ENCODE measurements around the gene LPP. TPM values are rescaled to one million over a fixed set of nuclear protein-coding genes. Genes with fewer than 3 reads are reported as not detected.
A peak's percentile ranks its signal among the peaks of the same experiment; 100 is the strongest.
"Not testable (repeated sequence)": the region's sequence is repeated elsewhere in the genome, so short reads cannot be mapped to it uniquely, and the experiment has no call there.

The LPP gene
- total RNA-seq, 6 experiments from 2014 or later = 41.5 to 90.5 (median 69.5) TPM

DNA sequence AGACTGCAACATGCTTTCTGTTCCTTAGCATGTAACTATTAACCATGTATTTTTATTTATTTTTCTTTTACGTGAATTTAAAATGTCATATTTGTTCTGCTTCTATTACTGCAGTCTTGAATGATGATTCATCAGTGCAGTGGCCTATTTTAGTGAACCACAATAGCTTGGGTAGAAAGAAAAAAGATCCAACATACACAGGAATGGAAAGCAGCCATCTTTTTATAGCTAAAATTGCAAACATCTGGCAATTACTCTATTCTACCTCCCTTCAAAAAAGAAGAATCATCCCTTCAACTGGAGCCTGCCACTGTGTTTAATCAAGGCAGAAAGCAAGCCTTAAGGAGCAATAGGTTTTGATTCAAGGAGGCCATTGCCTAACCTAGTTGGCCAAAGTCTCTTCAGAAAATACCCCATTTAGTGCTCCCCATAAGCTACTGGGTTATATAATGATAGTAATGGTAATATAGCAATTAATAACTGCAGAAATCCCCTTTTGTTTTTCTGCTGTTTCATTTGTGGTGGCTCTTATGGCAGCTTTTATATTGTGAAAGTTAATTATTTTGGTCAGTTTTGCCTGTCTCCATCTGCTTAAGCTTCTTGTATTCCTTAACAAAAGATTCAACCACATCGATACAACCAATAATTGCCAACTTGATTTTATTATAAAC is 267.3 kb downstream of the LPP start:
- peaks cover 0 to 7% (median 0%) of the 10 kb centered on the region in 4 donors for H3K4me1 ChIP-seq
- DNase-seq = no peak
- ATAC-seq = peak in 1 of 4 donors; percentile 57
- H3K27me3 ChIP-seq = no peaks in the 10 kb centered on the region
- no peaks in the 10 kb centered on the region for H3K9me3 ChIP-seq
- no peak overlapping the region for H3K27ac ChIP-seq
- no peak for TF ChIP-seq POLR2A (IDR thresholded peaks at IDR 0.05)
- H3K4me3 ChIP-seq = no peak overlapping the region
- no peaks in the 10 kb centered on the region for H3K36me3 ChIP-seq
- WGBS (ENCODE audit: insufficient coverage, low coverage, low lambda C conversion rate, missing lambda C conversion rate) = 48% methylated on average over 2 of the region's 2 CpGs
- intact Hi-C loops (cut with DNase I) = no loop called here

- H3K36me3 ChIP-seq = no peaks in the 10 kb centered on the region
- H3K4me3 ChIP-seq = no peak overlapping the region
- 64% methylated on average over 6 of the region's 6 CpGs for WGBS (ENCODE audit: insufficient coverage, low coverage, low lambda C conversion rate, missing lambda C conversion rate)
- no peaks in the 10 kb centered on the region for H3K27me3 ChIP-seq
- no peak overlapping the region for H3K27ac ChIP-seq
- H3K9me3 ChIP-seq = no peaks in the 10 kb centered on the region
- TF ChIP-seq, protein P1, sequence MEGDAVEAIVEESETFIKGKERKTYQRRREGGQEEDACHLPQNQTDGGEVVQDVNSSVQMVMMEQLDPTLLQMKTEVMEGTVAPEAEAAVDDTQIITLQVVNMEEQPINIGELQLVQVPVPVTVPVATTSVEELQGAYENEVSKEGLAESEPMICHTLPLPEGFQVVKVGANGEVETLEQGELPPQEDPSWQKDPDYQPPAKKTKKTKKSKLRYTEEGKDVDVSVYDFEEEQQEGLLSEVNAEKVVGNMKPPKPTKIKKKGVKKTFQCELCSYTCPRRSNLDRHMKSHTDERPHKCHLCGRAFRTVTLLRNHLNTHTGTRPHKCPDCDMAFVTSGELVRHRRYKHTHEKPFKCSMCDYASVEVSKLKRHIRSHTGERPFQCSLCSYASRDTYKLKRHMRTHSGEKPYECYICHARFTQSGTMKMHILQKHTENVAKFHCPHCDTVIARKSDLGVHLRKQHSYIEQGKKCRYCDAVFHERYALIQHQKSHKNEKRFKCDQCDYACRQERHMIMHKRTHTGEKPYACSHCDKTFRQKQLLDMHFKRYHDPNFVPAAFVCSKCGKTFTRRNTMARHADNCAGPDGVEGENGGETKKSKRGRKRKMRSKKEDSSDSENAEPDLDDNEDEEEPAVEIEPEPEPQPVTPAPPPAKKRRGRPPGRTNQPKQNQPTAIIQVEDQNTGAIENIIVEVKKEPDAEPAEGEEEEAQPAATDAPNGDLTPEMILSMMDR (IDR thresholded peaks at IDR 0.05) = no peak
- no peak for TF ChIP-seq POLR2A (IDR thresholded peaks at IDR 0.05)
- intact Hi-C loops (cut with DNase I) = no loop called here
- ATAC-seq = peak; percentile 54 to 85 (median 74)
- no peak for DNase-seq
- H3K4me1 ChIP-seq = peaks cover 0 to 7% (median 0%) of the 10 kb centered on the region in 4 donors
Observed at GRCh38 chr3:188421836-188422540, 268.0 kb downstream of the LPP start.

DNA sequence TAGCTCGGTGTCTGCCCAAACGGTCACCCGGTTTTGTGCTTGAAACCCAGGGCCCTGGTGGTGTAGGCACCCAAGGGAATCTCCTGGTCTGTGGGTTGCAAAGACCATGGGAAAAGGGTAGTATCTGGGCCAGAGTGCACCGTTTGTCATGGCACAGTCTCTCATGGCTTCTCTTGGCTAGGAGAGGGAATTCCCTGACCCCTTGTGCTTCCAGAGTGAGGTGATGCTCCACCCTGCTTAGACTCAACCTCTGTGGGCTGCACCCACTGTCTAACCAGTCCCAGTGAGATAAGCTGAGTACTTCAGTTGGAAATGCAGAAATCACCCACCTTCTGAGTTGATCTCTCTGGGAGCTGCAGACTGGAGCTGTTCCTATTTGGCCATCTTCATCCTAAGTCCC is 274.0 kb downstream of the LPP start:
- H3K9me3 ChIP-seq; intact Hi-C loops (cut with DNase I); H3K27me3 ChIP-seq; ATAC-seq; H3K4me3 ChIP-seq; H3K27ac ChIP-seq; H3K36me3 ChIP-seq; DNase-seq: not testable (repeated sequence)
- WGBS (ENCODE audit: insufficient coverage, low coverage, low lambda C conversion rate, missing lambda C conversion rate) = 80% methylated on average over 2 of the region's 4 CpGs
- peaks cover 0 to 11% (median 6%) of the 10 kb centered on the region in 4 donors for H3K4me1 ChIP-seq

GRCh38 chr3:188431040-188431439 is 277.1 kb downstream of the LPP start:
- Histone ChIP-seq H3K36me3 (no peaks in the 10 kb centered on the region), H3K4me3 (no peak overlapping the region), H3K27me3 (no peaks in the 10 kb centered on the region), H3K4me1 (peaks cover 0 to 28% (median 6%) of the 10 kb centered on the region in 4 donors), H3K9me3 (no peaks in the 10 kb centered on the region), H3K27ac (no peak overlapping the region)
- intact Hi-C loops (cut with DNase I) = no loop called here
- no peak for TF ChIP-seq POLR2A (IDR thresholded peaks at IDR 0.05)
- TF ChIP-seq, protein P1 (IDR thresholded peaks at IDR 0.05) = no peak
- WGBS (ENCODE audit: insufficient coverage, low coverage, low lambda C conversion rate, missing lambda C conversion rate) = 93% methylated on average over 5 of the region's 5 CpGs
- ATAC-seq (no peak), DNase-seq (no peak)

DNA sequence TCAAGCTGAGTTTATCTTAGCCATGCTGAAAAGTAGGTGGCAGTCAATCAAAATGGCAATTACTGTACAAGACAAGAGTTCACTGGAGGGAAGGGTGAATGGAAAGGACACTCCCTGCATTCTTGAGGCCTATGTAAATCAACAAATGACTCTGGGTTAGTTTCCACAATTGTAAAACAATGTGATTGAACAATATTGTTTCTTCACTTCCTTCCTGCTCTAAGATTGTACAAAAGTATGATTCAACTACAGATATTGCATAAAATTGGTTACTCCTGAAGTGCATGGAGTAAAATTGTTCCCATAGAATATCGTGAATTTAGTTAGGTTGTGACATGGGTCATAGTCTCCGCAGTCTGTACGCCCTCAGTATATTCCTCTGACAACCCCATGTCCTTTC is 277.6 kb downstream of the LPP start:
- 42% methylated on average over 3 of the region's 3 CpGs for WGBS (ENCODE audit: insufficient coverage, low coverage, low lambda C conversion rate, missing lambda C conversion rate)
- DNase-seq (no peak), ATAC-seq (peak in 3 of 4 donors; percentile 32 to 38 (median 34))
- Histone ChIP-seq H3K36me3 (no peaks in the 10 kb centered on the region), H3K4me1 (peaks cover 0 to 28% (median 6%) of the 10 kb centered on the region in 4 donors), H3K27me3 (no peaks in the 10 kb centered on the region), H3K9me3 (no peaks in the 10 kb centered on the region), H3K4me3 (no peak overlapping the region), H3K27ac (no peak overlapping the region)
- TF ChIP-seq, protein P1 (IDR thresholded peaks at IDR 0.05) = no peak
- no peak for TF ChIP-seq POLR2A (IDR thresholded peaks at IDR 0.05)
- intact Hi-C loops (cut with DNase I) = no loop called here

Data from right lobe of liver (tissue), 6 donors.